Measurements from ENCODE around the gene MAML1. TPM values are rescaled to one million over a fixed set of nuclear protein-coding genes. Genes with fewer than 3 reads are reported as not detected.
"Not testable (repeated sequence)": the region's sequence is repeated elsewhere in the genome, so short reads cannot be mapped to it uniquely, and the experiment has no call there.

The MAML1 gene, protein sequence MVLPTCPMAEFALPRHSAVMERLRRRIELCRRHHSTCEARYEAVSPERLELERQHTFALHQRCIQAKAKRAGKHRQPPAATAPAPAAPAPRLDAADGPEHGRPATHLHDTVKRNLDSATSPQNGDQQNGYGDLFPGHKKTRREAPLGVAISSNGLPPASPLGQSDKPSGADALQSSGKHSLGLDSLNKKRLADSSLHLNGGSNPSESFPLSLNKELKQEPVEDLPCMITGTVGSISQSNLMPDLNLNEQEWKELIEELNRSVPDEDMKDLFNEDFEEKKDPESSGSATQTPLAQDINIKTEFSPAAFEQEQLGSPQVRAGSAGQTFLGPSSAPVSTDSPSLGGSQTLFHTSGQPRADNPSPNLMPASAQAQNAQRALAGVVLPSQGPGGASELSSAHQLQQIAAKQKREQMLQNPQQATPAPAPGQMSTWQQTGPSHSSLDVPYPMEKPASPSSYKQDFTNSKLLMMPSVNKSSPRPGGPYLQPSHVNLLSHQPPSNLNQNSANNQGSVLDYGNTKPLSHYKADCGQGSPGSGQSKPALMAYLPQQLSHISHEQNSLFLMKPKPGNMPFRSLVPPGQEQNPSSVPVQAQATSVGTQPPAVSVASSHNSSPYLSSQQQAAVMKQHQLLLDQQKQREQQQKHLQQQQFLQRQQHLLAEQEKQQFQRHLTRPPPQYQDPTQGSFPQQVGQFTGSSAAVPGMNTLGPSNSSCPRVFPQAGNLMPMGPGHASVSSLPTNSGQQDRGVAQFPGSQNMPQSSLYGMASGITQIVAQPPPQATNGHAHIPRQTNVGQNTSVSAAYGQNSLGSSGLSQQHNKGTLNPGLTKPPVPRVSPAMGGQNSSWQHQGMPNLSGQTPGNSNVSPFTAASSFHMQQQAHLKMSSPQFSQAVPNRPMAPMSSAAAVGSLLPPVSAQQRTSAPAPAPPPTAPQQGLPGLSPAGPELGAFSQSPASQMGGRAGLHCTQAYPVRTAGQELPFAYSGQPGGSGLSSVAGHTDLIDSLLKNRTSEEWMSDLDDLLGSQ
- 5.3 and 9.9 TPM in 2 replicates for total RNA-seq

DNA sequence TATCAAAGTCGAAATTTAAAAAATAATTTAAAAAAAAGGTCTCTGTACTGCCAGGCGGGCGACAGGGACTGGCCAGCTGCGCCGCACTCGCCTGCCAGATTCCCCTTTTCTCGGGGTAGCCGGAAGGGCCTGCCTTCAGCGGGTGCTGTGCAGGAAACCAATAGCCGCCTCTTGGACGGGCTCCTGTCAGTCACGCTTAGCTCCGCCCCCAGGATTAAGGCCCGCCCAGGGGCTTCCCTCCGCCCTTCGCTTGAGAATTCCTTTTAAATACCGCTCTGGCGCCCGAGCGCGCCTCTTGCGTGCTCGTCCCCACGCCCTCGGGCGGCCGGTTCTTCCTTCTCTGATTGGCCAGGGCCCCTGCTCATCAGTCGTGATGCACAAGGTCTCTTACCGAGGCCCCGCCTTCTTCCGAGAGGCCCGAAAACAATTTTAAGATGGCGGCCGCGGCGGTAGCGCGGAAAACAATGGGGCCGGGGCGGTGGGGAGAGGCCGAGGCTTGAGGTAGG, at the start of gene MAML1:
Gene MAML1 (plus strand): TSS at position 411 of the 506 bp plus-strand sequence. CDS start 291 bp downstream, outside the sequence.
- peak; percentile 99 to 100 for DNase-seq (ENCODE audit: low read depth in 2 of 2)

DNA sequence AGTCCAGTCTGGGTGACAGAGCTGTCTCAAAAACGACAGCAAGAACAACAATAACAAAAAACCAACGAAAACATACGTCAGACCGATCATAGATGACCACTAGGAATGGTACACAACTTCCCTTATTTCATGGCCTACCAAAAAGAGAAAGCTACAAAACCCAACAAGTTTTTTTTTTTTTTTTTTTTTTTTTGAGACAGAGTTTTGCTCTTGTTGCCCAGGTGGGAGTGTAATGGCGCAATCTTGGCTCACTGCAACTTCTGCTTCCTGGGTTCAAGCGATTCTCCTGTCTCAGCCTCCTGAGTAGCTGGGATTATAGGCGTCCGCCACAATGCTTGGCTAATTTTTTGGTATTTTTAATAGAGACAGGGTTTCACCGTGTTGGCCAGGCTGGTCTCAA, 43.4 kb upstream of the MAML1 start:
- not testable (repeated sequence) for DNase-seq (ENCODE audit: low read depth in 2 of 2)

DNA sequence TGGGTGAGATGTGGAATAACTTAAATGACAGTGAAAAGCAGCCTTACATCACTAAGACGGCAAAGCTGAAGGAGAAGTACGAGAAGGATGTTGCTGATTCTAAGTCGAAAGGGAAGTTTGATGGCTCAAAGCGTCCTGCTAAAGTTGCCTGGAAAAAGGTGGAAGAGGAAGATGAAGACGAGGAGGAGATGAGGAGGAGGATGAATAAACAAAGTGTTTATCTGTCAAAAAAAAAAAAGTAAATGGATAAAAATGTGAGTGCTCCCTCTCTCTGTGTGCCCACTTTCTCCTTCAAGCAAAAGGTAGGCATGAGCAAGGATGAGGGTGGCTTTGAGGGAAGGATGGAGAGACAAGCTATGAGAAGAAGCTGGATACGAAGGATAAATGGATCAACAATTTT, 38.1 kb upstream of the MAML1 start:
- no peak for DNase-seq (ENCODE audit: low read depth in 2 of 2)

DNA sequence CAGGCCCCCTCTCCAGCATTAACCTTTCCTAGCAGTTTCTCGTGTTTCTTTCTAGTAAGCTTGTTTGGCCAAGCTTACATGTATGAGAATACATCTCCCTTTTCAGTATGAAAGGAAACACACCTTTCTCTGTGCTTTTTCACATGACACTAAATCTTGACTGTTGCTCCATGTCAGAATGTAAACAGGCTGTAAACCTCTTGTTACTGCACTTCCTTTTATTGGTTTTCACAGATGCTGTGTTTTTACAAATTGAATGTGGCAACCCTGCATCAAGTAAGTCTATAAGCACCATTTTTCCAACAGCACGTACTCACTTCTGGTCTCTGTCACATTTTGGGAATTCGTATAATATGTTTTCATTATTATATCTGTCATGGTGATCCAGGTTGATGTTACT, 36.0 kb upstream of the MAML1 start:
- no peak for DNase-seq (ENCODE audit: low read depth in 2 of 2)

DNA sequence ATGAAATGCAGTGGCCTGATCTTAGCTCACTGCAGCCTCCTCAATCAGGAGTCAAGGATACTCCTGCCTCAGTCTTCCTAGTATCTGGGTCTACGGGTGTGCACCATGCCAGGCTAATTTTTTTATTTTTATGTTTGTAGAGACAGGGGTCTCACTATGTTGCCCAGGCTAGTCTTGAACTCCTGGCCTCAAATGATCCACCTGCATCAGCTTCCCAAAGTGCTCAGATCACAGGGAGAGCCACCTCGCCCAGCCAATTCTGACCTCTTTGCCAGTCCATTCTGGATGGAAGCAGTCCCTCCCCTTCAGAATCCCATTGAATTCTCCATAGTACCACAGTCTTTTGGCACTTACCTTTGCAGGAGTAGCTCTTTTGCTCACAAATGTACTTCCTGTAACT, 35.5 kb upstream of the MAML1 start:
- DNase-seq (ENCODE audit: low read depth in 2 of 2) = no peak

DNA sequence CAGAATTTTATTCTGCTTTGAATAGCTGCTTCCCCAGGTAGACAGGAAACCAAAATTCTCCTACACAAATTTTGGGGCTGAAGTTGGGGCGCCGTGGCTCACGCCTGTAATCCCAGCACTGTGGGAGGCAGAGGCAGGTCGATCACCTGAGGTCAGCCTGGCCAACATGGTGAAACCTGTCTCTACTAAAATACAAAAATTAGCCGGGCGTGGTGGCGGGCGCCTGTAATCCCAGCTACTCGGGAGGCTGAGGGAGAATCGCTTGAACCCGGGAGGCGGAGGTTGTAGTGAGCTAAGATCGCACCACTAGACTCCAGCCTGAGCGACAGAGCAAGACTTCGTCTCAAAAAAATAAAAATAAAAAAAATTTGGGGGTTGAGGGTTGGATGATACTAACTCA, 35.1 kb upstream of the MAML1 start:
- not testable (repeated sequence) for DNase-seq (ENCODE audit: low read depth in 2 of 2)

DNA sequence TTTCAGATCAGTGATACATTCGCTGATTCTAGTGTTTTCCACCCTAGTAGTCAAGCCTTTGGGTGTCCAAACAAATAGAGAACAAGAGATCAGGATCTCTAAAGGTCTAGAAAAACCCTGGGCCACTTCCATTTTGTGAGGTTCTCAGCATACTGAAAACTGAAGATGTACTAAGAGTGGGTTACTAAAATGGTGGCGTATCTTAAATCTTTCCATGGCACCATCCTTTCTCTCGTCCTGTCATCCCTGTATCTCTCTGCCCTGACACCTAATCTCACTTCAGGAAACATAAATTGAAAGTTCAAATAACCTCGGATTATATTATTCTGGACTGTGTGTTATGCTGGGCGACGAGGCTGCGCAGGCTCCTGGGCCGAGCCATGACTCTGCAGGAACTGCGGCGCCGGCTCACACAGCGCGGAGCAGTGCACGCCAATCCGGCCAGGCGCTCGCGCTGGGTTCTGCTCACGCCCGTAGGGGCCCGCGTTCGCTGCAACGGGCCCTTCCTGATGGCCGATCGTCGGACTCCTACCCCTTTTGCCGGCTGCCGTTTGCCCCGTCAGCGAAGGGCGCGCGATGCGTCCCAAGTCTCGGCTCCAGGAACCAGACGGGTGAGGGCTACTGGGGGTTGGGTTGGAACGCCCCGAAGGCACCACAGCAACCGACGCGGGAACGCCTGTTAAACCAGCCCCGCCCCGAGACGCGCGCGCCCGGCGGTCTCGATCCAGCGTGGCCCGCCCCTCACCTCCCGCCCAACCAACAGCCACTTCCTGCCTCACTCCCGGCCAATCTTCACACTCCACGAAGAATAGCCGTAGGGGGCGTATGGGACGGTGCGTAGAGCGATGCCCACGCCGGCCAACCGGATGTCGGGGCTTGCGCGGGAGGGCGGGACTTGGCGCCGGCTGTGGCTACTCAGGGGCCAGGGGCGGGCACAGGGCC, 34.4 kb upstream of the MAML1 start:
- peak; percentile 98 to 100 for DNase-seq (ENCODE audit: low read depth in 2 of 2)

DNA sequence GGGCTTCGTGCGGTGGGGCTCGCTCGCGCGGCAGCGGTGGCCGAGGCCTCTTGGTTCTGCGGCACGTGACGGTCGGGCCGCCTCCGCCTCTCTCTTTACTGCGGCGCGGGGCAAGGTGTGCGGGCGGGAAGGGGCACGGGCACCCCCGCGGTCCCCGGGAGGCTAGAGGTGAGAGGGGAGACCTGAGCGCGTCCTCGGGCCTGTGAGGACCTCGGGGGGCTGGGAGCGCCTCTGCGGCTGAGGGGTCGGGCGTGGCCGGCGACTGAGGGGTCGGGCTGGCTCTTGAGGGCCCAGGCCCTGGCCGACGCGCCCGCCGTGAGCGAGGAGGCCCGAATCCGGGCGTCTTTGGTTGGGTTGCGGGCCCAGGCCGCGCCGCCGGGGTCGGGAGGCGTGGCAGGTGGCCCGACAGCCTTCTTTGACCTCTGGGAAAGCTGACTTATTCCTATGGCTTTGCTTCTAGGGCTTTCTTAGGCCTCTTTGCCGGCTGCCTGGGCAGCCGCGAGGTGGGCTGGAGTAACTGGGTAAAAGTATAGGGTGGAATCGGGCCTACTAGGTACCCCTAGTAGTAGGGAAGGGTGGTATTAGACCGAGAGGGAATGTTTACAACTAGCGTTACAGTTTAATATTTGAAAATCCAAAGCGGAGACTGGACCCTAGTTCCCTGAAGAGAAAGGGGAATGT, 33.5 kb upstream of the MAML1 start, which contains the start of gene CANX:
Gene CANX (plus strand): TSS at position 33 of the 681 bp plus-strand sequence. CDS start 6,715 bp downstream, outside the sequence.
- DNase-seq (ENCODE audit: low read depth in 2 of 2) = peak in 1 of 2 donors; percentile 2

DNA sequence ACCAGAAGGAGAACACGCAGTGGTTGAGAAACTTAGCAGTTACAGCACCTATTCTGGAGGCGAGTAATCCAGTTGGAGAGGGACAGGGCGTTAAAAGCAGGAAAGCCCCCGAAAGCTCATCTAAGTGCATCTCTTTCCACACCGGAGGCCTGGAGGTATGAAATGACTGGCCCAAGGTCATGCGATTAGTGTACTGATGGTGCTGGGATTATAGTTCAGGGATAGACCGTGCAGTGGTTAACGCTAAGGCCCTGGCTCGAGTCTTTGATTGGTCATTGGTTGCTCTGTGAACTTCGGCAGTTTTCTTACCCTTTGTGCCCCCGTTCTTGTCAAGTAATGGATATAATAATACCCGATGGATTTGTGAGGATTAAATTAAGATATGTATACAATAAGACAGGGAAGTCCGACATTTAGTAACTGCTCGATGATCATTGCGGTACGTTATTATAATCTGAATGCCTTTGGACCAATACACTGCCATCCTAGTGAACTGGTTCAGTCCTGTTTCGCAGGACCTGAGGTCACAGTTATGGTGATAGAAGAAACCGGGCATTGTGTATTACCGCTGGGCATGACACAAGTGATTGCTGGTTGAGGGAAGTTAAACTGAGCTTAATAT, 32.9 kb upstream of the MAML1 start:
- peak; percentile 35 to 65 for DNase-seq (ENCODE audit: low read depth in 2 of 2)

DNA sequence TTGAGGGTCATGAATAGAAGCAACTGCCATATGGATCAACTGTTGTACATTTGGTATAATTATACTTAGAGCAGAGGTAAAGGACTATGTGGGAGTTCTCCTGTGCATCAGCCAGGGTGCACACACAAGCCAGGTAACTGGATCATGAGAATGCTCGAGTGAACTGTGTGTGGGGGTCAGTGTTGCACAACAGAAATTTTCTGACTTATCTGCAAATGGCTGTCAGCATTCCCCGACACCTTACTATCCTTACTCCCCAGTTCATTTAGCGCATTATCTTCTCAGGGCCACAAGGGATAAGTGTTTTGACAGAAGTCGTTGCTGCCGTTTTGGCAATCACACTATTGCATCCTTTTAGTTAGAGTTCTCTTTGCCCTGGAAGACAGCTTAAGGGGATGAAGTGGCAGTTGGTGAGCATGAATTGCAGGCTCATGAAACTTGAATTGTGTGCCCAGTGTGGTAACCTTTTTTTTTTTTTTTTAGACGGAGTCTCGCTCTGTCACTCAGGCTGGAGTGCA, 32.2 kb upstream of the MAML1 start:
- no peak for DNase-seq (ENCODE audit: low read depth in 2 of 2)

DNA sequence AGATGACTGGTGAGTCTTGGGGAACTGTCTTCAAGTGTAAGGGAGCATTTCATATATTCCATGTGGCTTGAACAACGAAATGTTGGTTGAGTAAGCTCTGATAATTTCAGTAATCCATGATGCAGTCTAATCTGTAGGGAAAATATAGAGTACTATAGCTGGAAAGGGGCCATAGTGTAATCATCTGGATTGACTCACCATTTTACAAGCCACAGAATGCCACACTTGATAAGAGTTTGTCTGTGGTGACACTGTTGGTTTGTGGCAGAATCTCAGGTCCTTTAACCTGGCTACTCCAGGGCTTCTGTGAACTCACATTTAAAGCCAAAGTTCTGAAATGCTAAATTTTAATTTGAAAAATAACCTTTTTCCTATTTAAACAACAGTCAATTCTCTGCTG, 16.3 kb upstream of the MAML1 start:
- DNase-seq (ENCODE audit: low read depth in 2 of 2) = no peak

DNA sequence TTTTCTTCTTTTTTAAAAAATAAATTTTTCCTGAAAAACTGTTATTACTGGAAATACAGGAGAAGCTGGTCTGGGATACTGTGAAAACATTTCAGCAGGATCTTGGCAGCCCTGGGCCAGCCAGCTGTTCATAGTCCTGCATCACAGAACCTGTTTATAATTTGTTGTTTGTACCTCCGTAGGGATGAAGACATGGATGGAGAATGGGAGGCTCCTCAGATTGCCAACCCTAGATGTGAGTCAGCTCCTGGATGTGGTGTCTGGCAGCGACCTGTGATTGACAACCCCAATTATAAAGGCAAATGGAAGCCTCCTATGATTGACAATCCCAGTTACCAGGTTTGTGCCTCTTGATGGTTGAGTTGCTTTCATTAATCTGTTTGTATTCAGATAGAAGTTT, 12.4 kb upstream of the MAML1 start:
- no peak for DNase-seq (ENCODE audit: low read depth in 2 of 2)

DNA sequence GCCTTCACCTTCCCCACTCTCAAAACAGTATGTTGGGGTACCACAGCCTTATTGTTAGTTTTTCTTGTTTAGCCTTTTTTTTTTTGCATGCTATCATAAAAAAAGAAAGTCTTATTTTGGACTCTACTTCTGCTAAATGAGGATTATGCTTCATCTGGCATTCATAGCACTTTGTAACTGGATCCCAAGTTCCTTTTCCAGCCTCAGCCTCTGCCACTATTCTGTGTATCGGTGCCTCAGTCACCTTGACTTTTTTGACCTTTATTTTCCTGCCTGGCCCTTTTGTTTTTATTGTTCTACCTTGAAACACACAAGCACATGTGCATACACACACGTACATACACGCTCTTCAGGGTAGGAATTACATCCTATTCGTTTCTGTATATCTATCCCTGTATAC, 8.5 kb upstream of the MAML1 start:
- DNase-seq (ENCODE audit: low read depth in 2 of 2) = no peak

DNA sequence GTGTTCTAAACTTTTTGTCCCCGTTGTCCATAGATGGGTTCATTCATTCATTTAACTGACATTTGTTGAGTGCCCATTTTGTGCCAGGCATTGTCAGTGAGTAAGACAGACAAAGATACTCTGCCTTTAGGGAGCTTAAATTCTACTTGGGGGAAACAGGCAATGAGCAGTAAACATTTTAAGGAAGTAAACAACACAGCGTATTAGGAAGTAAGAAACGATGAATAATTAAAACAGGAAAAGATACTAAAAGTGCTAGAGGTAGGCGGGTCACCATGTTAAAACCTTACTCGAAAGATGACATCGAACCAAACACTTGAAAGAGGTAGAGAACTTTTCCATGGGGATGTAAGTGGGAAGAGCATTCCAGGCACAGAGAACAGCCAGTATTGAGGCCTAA, 5.5 kb upstream of the MAML1 start:
- DNase-seq (ENCODE audit: low read depth in 2 of 2) = no peak

DNA sequence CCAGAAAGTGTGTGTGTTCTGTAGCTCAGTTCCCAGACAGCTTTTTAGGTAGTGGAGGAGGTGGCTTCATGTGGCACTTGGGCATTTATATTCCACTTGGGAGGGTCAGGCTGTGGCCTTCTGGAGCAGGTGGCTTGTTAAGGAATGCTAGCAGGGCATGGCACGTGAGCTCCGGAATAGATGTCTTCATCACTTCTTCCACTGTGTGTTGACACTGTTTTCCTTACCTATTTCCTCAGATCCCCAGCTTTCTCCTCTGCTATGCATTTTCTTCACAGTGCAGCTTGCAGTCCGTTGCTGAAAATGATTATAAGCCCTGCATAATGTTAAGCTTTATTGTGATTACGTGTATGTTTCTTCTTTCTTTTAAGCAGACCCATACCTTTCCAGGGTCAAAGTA, 3.3 kb upstream of the MAML1 start:
- no peak for DNase-seq (ENCODE audit: low read depth in 2 of 2)

DNA sequence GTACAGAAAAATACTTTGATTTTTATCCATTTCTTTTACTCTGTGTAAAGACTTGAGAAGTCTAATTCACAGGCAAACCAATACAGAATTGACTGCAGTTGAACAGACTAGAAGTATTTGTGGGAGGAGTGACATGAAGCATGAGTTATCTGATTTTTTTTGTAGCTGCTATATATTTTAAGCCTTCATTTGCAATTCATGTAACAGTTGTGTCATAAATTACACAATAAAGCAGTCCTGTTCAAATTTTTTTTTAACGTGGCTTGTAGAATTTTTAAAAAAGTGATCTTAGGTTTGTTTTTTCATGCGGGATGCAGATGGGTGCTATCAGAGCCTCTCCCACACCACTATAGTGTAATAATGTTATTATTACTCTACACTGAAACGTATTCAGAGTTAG, 2.9 kb upstream of the MAML1 start:
- no peak for DNase-seq (ENCODE audit: low read depth in 2 of 2)

DNA sequence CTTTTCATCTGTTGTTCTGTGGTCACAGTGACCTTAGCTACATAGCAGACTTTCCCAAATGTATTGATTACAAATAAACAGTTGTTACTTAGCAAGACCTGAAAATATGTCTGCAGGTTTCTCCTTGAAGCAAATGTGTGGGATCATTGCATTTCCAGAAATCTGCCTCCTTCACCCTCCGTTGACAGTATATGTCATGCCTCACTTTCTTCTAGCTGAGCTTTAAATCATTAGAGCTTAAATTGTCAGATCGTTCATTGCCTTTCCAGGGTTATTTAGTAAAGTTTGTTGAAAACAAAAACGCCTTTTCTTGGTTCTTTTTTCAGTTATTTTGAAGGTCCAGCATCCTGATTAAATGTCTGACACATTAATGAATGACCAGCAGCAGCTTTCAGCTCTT, 2.3 kb upstream of the MAML1 start:
- no peak for DNase-seq (ENCODE audit: low read depth in 2 of 2)

DNA sequence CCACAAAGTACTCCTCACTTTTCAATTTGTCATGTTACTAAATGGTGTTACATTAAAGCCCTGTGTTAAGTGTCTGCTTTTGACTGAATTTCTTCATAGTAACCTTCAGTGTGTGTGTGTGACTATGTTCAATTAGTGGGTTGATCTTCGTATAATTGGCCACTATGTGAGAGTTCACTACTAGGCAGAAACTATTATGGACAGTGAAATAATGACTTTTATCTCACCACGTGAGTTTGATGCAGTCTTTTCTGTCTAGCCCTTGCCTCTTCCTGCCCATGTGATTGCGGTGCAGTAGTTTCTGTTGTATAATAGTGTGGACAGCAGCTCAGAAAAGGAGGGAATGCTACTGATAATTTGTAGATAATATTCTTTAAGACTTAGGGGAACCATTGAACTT, 1.8 kb upstream of the MAML1 start:
- no peak for DNase-seq (ENCODE audit: low read depth in 2 of 2)

DNA sequence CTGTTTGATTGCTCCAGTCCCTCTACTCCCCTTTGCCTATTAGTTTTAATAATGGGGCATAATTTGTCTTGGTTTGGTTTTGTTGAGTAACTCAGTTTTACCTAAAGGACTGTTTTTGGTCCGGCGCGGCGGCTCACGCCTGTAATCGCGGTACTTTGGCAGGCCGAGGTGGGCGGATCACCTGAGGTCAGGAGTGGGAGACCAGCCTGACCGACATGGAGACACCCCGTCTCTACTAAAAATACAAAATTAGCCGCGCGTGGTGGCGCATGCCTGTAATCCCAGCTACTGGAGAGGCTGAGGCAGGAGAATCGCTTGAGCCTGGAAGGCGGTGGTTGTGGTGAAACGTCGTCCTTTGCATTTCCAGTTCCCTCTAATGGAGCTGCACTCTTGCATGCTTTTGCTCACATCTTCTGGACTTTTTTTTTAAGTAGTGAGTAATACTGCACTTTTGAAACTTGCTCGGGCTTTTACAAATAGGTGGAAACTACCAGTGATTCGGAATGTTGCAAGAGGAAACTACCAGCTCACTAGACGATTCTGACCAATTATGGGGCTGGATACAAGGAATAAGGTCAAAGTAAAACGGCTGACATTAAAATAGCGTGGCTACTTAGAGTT, 721 bp upstream of the MAML1 start:
- DNase-seq (ENCODE audit: low read depth in 2 of 2) = peak in 1 of 2 donors; percentile 77

Data from dermis microvascular lymphatic vessel endothelial cell (primary cell).